GM18507 (cell line): Measurements from ENCODE around the gene TMEM223.
"Not testable (repeated sequence)": the region's sequence is repeated elsewhere in the genome, so short reads cannot be mapped to it uniquely, and the experiment has no call there.

Source experiments
- DNase-seq: peaks from one replicate; pipeline ENCODE4 v3.0.0; 2011; ENCODE audit warnings: low read depth; ENCODE audit not compliant: insufficient read length; ENCODE audit errors: extremely low spot score
- FAIRE-seq: peaks from 2 replicates; lab custom pipeline; 2011; peaks lifted over from hg19 to GRCh38; lab: Jason Lieb, UNC

The TMEM223 gene, protein sequence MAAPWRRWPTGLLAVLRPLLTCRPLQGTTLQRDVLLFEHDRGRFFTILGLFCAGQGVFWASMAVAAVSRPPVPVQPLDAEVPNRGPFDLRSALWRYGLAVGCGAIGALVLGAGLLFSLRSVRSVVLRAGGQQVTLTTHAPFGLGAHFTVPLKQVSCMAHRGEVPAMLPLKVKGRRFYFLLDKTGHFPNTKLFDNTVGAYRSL

GRCh38 chr11:62791501-62792201 lies at the start of gene TMEM223:
Gene TMEM223, minus strand, starts transcription at chr11:62792006. Its CDS starts 12 bp downstream, at chr11:62791994.
- peak; percentile 73 for FAIRE-seq
- peak; percentile 83 for DNase-seq

- FAIRE-seq, DNase-seq: not testable (repeated sequence)
Observed at GRCh38 chr11:62840721-62841360, 49.0 kb upstream of the TMEM223 start.

DNA sequence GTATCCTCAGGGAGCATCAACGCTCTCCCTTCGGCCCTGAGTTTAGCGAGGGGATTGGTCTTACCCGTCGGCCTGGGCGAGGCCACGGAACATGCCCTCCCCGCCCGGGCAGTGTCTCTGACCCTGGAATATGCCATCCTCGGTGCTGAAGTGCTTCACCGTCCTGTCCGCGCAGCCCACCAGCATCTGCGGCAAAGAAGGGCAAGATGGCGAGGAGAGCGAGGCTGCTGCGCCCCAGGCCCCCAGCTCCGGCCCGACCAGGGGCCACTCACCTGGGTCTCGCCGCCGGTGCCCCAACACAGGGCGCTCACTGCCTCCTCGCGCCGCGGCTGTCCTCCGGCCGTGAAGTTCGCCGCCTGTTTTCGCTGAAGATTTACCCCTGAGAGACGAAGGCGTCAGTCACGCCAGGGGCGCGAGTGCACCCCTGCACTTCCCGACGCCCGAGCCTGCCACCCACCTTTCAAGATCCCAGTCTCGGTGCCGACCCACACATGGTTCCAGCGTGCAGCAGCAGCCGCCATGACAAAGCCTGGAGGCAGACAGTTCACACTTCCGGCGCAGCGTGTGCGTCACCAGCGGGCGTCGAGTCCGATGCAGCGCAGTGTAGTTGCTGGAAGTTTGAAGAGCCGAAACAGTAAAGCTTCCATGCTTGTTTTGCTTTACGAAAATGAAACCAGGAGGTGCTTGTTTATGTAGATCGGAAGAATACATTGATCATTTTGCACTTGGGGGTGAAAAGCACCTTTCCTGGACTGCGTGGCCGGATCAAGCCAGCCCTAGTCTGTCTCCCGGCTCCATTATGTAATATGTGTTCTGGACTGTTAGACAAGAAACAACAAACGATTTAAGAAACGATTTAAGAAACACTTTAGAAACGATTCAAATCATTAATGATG lies 47.5 kb upstream of the TMEM223 start, which contains the start of gene WDR74:
WDR74 (minus strand) TSS at position 541 of the 896 bp plus-strand sequence; CDS start at position 521, 20 bp downstream.
- DNase-seq = peak; percentile 74
- peak; percentile 87 for FAIRE-seq

- FAIRE-seq (no peak), DNase-seq (no peak)
Observed at GRCh38 chr11:62835336-62835735, 43.5 kb upstream of the TMEM223 start.

DNA sequence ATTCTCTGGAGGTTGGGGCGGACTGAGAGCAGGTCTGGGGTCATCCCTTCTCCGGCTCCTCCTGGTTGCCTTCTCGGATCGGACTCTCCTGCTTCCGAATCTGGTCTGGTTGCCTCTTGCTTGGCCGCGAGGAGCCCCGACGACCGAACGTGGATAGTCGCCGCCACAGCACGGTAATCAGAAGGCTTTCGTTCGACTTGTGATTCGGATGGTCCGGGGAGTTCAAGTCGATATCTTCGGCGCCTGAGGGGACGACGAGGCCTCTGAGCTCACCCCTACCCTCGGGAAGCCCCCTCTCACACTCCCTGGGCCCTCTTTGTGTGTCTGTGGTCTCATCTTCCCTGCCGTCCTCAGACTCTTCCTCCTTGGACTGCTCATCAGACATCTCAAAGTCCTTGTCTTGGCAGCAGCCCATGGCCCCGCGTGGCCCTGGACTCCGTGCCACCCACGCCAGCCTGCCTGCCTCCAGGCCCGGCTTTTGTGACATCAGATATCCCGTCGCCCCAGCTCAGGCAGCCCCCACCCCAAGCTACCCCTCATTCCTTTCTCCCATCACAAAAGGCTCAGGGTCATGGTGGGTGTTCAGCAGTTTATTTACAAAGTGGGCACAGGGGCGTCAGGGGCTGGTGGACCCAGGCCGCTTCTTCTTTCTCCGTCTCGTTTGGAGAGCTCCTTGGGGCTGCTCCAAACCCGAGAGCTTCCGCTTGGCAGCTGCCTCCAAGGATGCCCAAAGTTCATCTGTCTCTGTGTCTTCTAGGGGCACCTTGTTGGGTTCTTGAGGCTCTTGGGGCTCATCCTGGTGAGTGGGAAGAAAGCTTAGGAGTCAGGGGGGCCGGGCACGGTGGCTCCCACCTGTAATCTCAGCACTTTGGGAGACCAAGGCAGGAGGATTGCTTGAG lies 40.8 kb upstream of the TMEM223 start, which contains the start of gene TEX54:
TEX54 (minus strand) TSS at position 506 of the 899 bp plus-strand sequence.
- no peak for DNase-seq
- FAIRE-seq = no peak

- FAIRE-seq = peak; percentile 91
Observed at GRCh38 chr11:62831520-62832335, 39.9 kb upstream of the TMEM223 start, which contains the start of gene STX5. Gene STX5, minus strand, starts transcription at chr11:62832051. Its CDS starts 808 bp downstream, at chr11:62831243.

DNA sequence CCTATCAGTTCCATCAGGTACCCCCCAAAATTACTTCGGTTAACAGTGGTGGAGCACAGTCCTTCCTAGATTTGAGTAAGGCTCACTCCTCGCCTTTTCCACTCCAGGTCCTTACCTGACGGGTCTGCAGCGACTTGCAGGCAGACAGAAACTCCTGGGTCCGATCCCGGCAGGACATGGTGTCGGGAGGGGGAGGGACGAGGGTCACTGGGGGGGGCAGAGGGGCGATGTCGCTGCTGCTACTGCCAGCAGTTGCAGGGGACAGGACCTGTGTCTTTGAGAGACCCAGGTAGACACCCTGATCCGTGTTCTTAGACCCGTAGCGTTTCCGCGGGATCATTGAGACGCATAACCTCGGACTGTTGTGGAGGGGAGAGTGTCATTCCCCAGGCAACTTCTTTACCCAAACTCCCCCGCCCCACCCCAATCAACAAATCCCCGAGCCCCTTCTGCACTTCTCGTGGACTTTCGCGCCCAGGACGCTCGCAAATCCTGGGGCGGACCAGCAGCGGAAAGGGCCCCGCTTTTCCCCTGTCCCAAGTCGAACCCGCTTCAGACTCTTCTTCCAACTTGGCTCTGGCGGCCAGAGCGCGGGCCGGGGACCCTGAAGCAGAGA lies 39.2 kb upstream of the TMEM223 start:
- DNase-seq = no peak
- no peak for FAIRE-seq

More at GRCh38 chr11:62831520-62832335, 39.9 kb upstream of the TMEM223 start, which contains the start of gene STX5:
- peak; percentile 89 for DNase-seq

GRCh38 chr11:62828130-62828529 lies 36.3 kb upstream of the TMEM223 start:
- DNase-seq, FAIRE-seq: not testable (repeated sequence)

- no peak for FAIRE-seq
- DNase-seq = no peak
Observed at GRCh38 chr11:62823677-62824076, 31.9 kb upstream of the TMEM223 start.

DNA sequence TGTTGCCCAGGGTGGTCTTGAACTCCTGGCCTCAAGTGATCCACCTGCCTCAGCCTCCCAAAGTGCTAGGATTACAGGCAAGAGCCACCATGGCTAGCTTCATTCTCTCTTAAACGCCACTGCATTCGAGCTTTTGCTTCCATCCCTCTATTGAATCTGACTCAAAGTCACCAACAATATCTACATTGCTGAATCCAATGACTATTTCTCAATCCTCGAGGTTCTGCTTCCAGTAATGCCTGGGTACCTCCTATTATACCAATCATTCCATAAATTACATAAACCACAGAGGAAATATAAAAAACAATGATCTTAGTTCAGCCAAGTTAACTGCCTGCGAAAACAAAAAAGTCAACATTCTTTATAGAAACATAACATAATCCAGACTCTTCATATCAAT lies 25.3 kb upstream of the TMEM223 start:
- no peak for FAIRE-seq
- DNase-seq = no peak

GRCh38 chr11:62816557-62816956 lies 24.8 kb upstream of the TMEM223 start:
- FAIRE-seq = no peak
- no peak for DNase-seq

DNA sequence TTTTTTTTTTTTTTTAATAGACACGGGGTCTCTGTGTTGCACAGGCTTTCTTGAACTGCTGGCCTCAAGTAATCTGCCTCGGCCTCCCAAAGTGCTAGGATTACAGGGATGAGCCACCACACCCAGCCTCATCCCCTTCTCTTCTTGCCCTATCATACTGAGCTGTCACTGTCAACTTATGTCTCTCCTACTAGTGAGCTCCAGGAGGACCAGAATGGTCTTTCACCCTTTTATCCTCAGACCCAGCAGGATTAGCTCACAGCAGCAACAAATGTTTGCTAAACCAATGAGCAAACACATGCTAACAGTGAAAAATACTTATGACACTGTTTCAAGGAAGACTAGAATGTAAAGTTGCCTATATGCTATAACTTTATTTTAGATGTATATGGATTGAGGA lies 19.9 kb upstream of the TMEM223 start:
- FAIRE-seq = no peak
- DNase-seq = no peak

GRCh38 chr11:62810748-62811147 lies 18.9 kb upstream of the TMEM223 start:
- no peak for DNase-seq
- FAIRE-seq = no peak

GRCh38 chr11:62806611-62807121 lies 14.9 kb upstream of the TMEM223 start:
- no peak for FAIRE-seq
- no peak for DNase-seq

- DNase-seq = no peak
- FAIRE-seq = no peak
Observed at GRCh38 chr11:62805961-62806441, 14.2 kb upstream of the TMEM223 start.

DNA sequence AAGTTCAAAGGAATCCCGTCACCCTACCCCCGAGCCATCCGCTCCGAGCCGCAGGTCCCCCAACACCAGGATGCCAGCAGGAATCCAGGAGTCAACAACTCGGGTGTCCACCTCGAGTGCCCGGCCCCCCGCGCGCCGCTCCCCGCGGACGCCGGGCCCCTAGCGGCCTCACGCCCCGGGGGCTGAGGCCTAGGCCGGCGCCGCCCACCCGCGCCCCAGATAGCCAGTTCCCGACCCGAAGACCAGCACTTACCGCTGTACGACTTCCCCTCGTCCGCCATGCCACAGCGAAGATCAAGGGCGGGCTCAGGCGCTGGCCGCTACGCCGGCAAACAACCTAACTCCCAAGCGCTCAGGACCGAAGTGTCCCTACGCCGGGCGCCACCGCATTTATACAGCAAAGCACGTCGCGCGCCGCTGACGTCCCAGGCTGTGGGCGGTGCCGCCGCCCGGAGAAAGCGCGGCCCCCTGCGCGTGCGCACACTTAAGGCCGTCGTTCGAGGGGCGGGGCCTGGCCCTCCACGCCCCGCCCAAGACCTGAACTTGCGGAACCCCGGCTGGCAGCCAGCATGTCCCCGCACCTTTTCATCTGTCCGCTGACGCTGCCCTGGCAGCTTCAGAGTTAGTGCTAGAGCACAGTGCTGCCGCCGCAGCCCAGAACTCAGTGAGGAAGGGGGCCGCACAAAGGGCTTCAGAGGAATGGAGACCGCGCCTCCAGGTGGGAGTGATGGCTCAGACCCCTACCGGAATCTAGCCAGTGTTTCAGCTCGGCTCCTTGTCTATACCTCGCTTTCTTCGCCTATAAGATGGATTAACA lies 13.5 kb upstream of the TMEM223 start, which contains the start of gene NXF1:
NXF1 (minus strand) TSS at position 365 of the 817 bp plus-strand sequence; CDS start at position 281, 84 bp downstream.
- FAIRE-seq (peak; percentile 85), DNase-seq (peak; percentile 98)
